Endothelial cell of umbilical vein (primary cell): Measurements from ENCODE around the gene FIBCD1. TPM values are rescaled to one million over a fixed set of nuclear protein-coding genes. Genes with fewer than 3 reads are reported as not detected.

Experiments
- BruUV-seq: library from RNA; stranded (reverse); fragments of 400-500 nt; replicated peaks from 2 replicates; lab custom pipeline; 2021; lab: Mats Ljungman, UMichigan
- CTCF ChIA-PET: fragments of 300-600, 350-600 bp; sonication (Branson Sonifier 250); formaldehyde crosslinking; loops from one replicate; lab custom pipeline; 2021; ENCODE audit warnings: antibody characterized with exemption, inconsistent platforms; lab: Charles Lee
- POLR2A ChIA-PET: fragments of 300-600, 350-600 bp; sonication (Branson Sonifier 250); formaldehyde crosslinking; loops from one replicate; lab custom pipeline; 2021; ENCODE audit warnings: antibody characterized with exemption, inconsistent platforms; lab: Charles Lee
- DNase-seq: peaks from one replicate; pipeline ENCODE4 v3.0.0-alpha.2; 2011; ENCODE audit warnings: low read depth, low spot score
- FAIRE-seq: peaks from 2 replicates; lab custom pipeline; 2011; peaks lifted over from hg19 to GRCh38; lab: Jason Lieb, UNC
- H2AFZ ChIP-seq: 2 replicates; pipeline ENCODE4 v1.6.0; 2012; ENCODE audit warnings: low read depth, low read length, control low read depth, inconsistent platforms
- H3K27ac ChIP-seq: 2 replicates; pipeline ENCODE4 v1.5.1; 2011; ENCODE audit warnings: low read depth, mild to moderate bottlenecking, control low read depth, low read length, moderate library complexity; ENCODE audit not compliant: insufficient read depth
- H3K27me3 ChIP-seq, 2 experiments: 2 replicates each; pipeline versions ENCODE4 v1.6.0 to v1.6.1; 2011; ENCODE audit warnings: low read length in 2 of 2, mixed read lengths in 1 of 2; ENCODE audit not compliant: control insufficient read depth in 2 of 2, insufficient read depth in 2 of 2
- H3K36me3 ChIP-seq, 2 experiments: 2 replicates in 1 of 2; 3 replicates in 1 of 2; pipeline ENCODE4 v1.5.1; 2011; ENCODE audit warnings: low read length in 2 of 2, mild to moderate bottlenecking in 1 of 2, moderate library complexity in 1 of 2; ENCODE audit not compliant: control insufficient read depth in 2 of 2, insufficient read depth in 2 of 2; ENCODE audit errors: extremely low read depth in 1 of 2
- H3K4me1 ChIP-seq: 3 replicates; pipeline ENCODE4 v1.5.1; 2011; ENCODE audit warnings: mild to moderate bottlenecking, low read length; ENCODE audit not compliant: control insufficient read depth, insufficient read depth; ENCODE audit errors: extremely low read depth
- H3K4me2 ChIP-seq: 2 replicates; pipeline ENCODE4 v1.6.1; 2011; ENCODE audit warnings: low read length, control low read depth, mixed read lengths; ENCODE audit not compliant: insufficient read depth
- H3K4me3 ChIP-seq, 3 experiments: fragments of 200-600 bp in 1 of 3; sonication (generic), shearing (Covaris generic) in 1 of 3; replicated peaks in 1 of 3; 2 replicates each; pipeline ENCODE4 v1.5.1; 2011 to 2016; ENCODE audit warnings: control low read depth in 3 of 3, low read length in 3 of 3, mild to moderate bottlenecking in 2 of 3, inconsistent platforms in 1 of 3, low read depth in 1 of 3, moderate library complexity in 1 of 3; ENCODE audit not compliant: insufficient read depth in 1 of 3
- H3K79me2 ChIP-seq: 2 replicates; pipeline ENCODE4 v1.6.0; 2012; ENCODE audit warnings: low read length, inconsistent platforms; ENCODE audit not compliant: control insufficient read depth, insufficient read depth
- H3K9ac ChIP-seq: replicated peaks from 2 replicates; pipeline ENCODE3; 2011; ENCODE audit warnings: low read length, control low read depth; ENCODE audit not compliant: insufficient read depth; ENCODE audit errors: extremely low read depth
- H3K9me1 ChIP-seq: replicated peaks from 3 replicates; pipeline ENCODE4 v1.6.0; 2011; ENCODE audit warnings: mild to moderate bottlenecking, low read length; ENCODE audit not compliant: control insufficient read depth, insufficient read depth; ENCODE audit errors: extremely low read depth
- H3K9me3 ChIP-seq: replicated peaks from 2 replicates; pipeline ENCODE4 v1.5.1; 2012; ENCODE audit warnings: low read length, inconsistent platforms; ENCODE audit not compliant: control insufficient read depth, insufficient read depth
- H4K20me1 ChIP-seq: replicated peaks from 2 replicates; pipeline ENCODE3; 2011; ENCODE audit warnings: mild to moderate bottlenecking, low read length; ENCODE audit not compliant: control insufficient read depth, insufficient read depth; ENCODE audit errors: extremely low read depth
- EZH2 ChIP-seq: IDR thresholded peaks from 2 replicates; pipeline ENCODE4 v1.6.1; 2012; ENCODE audit warnings: borderline replicate concordance, low read depth, mild to moderate bottlenecking, moderate library complexity, low read length, inconsistent platforms; ENCODE audit not compliant: severe bottlenecking
- FOS ChIP-seq: IDR thresholded peaks from 2 replicates; pipeline ENCODE4 v1.6.1; 2011; ENCODE audit warnings: mild to moderate bottlenecking, low read length, moderate library complexity, borderline replicate concordance; ENCODE audit not compliant: insufficient read depth
- JUN ChIP-seq: IDR thresholded peaks from 2 replicates; pipeline ENCODE4 v1.6.1; 2011; ENCODE audit warnings: borderline replicate concordance, low read depth; ENCODE audit not compliant: insufficient read length, insufficient read depth
- MAX ChIP-seq: IDR thresholded peaks from 2 replicates; pipeline ENCODE4 v1.6.1; 2011; ENCODE audit not compliant: insufficient read depth, insufficient read length
- MYC ChIP-seq: IDR thresholded peaks from one replicate; pipeline ENCODE4 v1.6.1; 2011; ENCODE audit warnings: mild to moderate bottlenecking, low read depth, low read length
- POLR2A ChIP-seq: IDR thresholded peaks from 2 replicates; pipeline ENCODE4 v1.6.1; 2012; ENCODE audit warnings: low read depth, mild to moderate bottlenecking, control low read depth, low read length
- POLR2AphosphoS5 ChIP-seq: IDR thresholded peaks from 2 replicates; pipeline ENCODE4 v1.6.1; 2012; ENCODE audit warnings: low read depth, mild to moderate bottlenecking, control low read depth, low read length, moderate library complexity; ENCODE audit not compliant: insufficient read depth
- dilution Hi-C: fragments of 300-500 bp; cut with MboI; formaldehyde crosslinking; loops from one replicate; pipeline ENCODE4 v1.15.0; 2019; ENCODE audit warnings: low sequenced_read_pairs; ENCODE audit not compliant: extremely low pct_ligation_motif_present
- intact Hi-C: fragments of 100-400 bp; cut with micrococcal nuclease; formaldehyde crosslinking; loops from one replicate; pipeline ENCODE4 v1.10.0; 2022
- polyA plus RNA-seq, 4 experiments: library from polyadenylated mRNA; depleted of rRNA in 3 of 4; stranded (reverse) in 3 of 4; unstranded in 1 of 4; fragments of >200 nt; gene quantifications; 2 replicates each; pipeline versions ENCODE4 v1.2.1 to v1.2.3, GENCODE V29; 2011 to 2012; ENCODE audit warnings: missing spikeins in 1 of 4
- total RNA-seq: library from RNA; stranded (reverse); gene quantifications from 2 replicates; pipeline ENCODE4 v1.2.3, GENCODE V29; 2021
- TF ChIP-seq, protein P1 (sequence below), 2 donors: IDR thresholded peaks; 1 replicate in 1 of 2; 2 replicates in 1 of 2; pipeline ENCODE4 v1.5.1; 2011; ENCODE audit warnings: low read length in 2 of 2, mild to moderate bottlenecking in 2 of 2, moderate library complexity in 2 of 2, control low read depth in 1 of 2, inconsistent platforms in 1 of 2, low read depth in 1 of 2; ENCODE audit not compliant: insufficient read depth in 1 of 2; ENCODE audit errors: extremely low read depth in 1 of 2

Gene FIBCD1
- total and polyA plus RNA-seq, 2 donors (not counting 3 experiments of a cell fraction or from before 2014, with no cell fraction given), result 0.14 TPM; not detected in 1

GRCh38 chr9:130873966-130874365 lies 65.1 kb downstream of the FIBCD1 start:
- intact Hi-C loops (no loop called here), dilution Hi-C loops (loop anchor here (25.0 kb wide), 1 partner anchor 187 kb away; the partner anchor contains the start of gene EXOSC2)
- no peak overlapping the region for H3K27ac ChIP-seq
- ChIA-PET POLR2A (no interaction called here), CTCF (interaction anchor here (1.7 kb wide), 1 partner anchor 173 kb away, joined by 5 read pairs; no protein-coding TSS in a partner anchor)
- FAIRE-seq, result no peak
- no peaks in the 10 kb centered on the region for H3K9me3 ChIP-seq
- H4K20me1 ChIP-seq, result no peaks in the 10 kb centered on the region
- no peak overlapping the region for H2AFZ ChIP-seq
- no peak for DNase-seq
- no TSS peak for BruUV-seq
- H3K27me3 ChIP-seq, result no peaks in the 10 kb centered on the region
- peaks cover 29% of the 10 kb centered on the region for H3K79me2 ChIP-seq
- no peak overlapping the region for H3K4me3 ChIP-seq
- no peak overlapping the region for H3K4me2 ChIP-seq
- H3K9ac ChIP-seq, result no peak overlapping the region
- no peaks in the 10 kb centered on the region for H3K4me1 ChIP-seq
- TF ChIP-seq MYC (no peak), EZH2 (no peak), POLR2AphosphoS5 (no peak), FOS (no peak), JUN (no peak), POLR2A (no peak), MAX (no peak)
- TF ChIP-seq, protein P1, sequence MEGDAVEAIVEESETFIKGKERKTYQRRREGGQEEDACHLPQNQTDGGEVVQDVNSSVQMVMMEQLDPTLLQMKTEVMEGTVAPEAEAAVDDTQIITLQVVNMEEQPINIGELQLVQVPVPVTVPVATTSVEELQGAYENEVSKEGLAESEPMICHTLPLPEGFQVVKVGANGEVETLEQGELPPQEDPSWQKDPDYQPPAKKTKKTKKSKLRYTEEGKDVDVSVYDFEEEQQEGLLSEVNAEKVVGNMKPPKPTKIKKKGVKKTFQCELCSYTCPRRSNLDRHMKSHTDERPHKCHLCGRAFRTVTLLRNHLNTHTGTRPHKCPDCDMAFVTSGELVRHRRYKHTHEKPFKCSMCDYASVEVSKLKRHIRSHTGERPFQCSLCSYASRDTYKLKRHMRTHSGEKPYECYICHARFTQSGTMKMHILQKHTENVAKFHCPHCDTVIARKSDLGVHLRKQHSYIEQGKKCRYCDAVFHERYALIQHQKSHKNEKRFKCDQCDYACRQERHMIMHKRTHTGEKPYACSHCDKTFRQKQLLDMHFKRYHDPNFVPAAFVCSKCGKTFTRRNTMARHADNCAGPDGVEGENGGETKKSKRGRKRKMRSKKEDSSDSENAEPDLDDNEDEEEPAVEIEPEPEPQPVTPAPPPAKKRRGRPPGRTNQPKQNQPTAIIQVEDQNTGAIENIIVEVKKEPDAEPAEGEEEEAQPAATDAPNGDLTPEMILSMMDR (IDR thresholded peaks at IDR 0.05; ENCODE audit: extremely low read depth in 1 of 2, insufficient read depth in 1 of 2, low read depth in 1 of 2, low read length in 2 of 2), result no peak
- H3K9me1 ChIP-seq, result no peaks in the 10 kb centered on the region
- H3K36me3 ChIP-seq, result peaks cover 39 to 54% of the 10 kb centered on the region in 2 experiments
